Body of pancreas (tissue), 4 donors: ENCODE data around the gene CXCL11. TPM values are rescaled to one million over a fixed set of nuclear protein-coding genes. Genes with fewer than 3 reads are reported as not detected.
"Not testable (repeated sequence)": the region's sequence is repeated elsewhere in the genome, so short reads cannot be mapped to it uniquely, and the experiment has no call there.

ENCODE experiments used
- ATAC-seq: fragments of 150-250 bp; one replicate; pipeline ENCODE4 v1.9.1; 2016
- DNase-seq, 4 donors: peaks; one replicate each; pipeline ENCODE4 v3.0.0-alpha.2; 2019
- H3K27ac ChIP-seq, 4 donors: fragments of 200-600 bp; sonication (generic); 1 replicate in 3 of 4; 2 replicates in 1 of 4; pipeline versions ENCODE4 v1.5.1 to v1.6.1; 2016 to 2019; ENCODE audit warnings: mild to moderate bottlenecking in 1 of 4, mixed read lengths in 1 of 4, moderate library complexity in 1 of 4
- H3K27me3 ChIP-seq, 2 donors: fragments of 200-600 bp; sonication (generic); one replicate each; pipeline ENCODE4 v1.6.0; 2016; ENCODE audit warnings: mild to moderate bottlenecking in 1 of 2
- H3K36me3 ChIP-seq, 2 donors: fragments of 200-600 bp; sonication (generic); replicated peaks in 1 of 2; 2 replicates each; pipeline ENCODE4 v1.5.1; 2016; ENCODE audit warnings: low read depth in 2 of 2; ENCODE audit not compliant: insufficient read depth in 1 of 2
- H3K4me1 ChIP-seq: fragments of 200-600 bp; sonication (generic); one replicate; pipeline ENCODE4 v1.6.0; 2016
- H3K4me3 ChIP-seq, 2 donors: fragments of 200-600 bp; sonication (generic); 1 replicate in 1 of 2; 2 replicates in 1 of 2; pipeline ENCODE4 v1.5.1; 2016 to 2019
- H3K9me3 ChIP-seq, 3 donors: fragments of 200-600 bp; sonication (generic); 1 replicate in 2 of 3; 2 replicates in 1 of 3; pipeline ENCODE4 v1.5.1; 2016
- CTCF ChIP-seq, 7 experiments: fragments of 450-650 bp in 4 of 7; fragments of 200-600 bp in 3 of 7; sonication (generic) in 3 of 7; IDR thresholded peaks; one replicate each; pipeline ENCODE4 v1.5.1; 2016 to 2019; ENCODE audit warnings: antibody characterized with exemption in 7 of 7
- POLR2A ChIP-seq, 3 donors: fragments of 450-650 bp; IDR thresholded peaks; one replicate each; pipeline ENCODE4 v1.6.1; 2016; ENCODE audit warnings: antibody characterized with exemption in 3 of 3, mild to moderate bottlenecking in 2 of 3
- WGBS, 2 donors: methylation state at CpG; one replicate each; pipeline ENCODE4 v1.1.5; 2017; 5-methylcytosine and 5-hydroxymethylcytosine counted together
- intact Hi-C: fragments of 100-400 bp; cut with DNase I; formaldehyde crosslinking; loops from one replicate; pipeline ENCODE4 v1.15.1; 2023
- total RNA-seq, 2 donors: library from RNA; depleted of rRNA; stranded (reverse); fragments of >200 nt; gene quantifications; one replicate each; pipeline ENCODE4 v1.1.0, GENCODE V29; 2016

CXCL11 gene
- total RNA-seq, 2 donors from 2014 or later: 0.52 TPM; not detected in 1

DNA sequence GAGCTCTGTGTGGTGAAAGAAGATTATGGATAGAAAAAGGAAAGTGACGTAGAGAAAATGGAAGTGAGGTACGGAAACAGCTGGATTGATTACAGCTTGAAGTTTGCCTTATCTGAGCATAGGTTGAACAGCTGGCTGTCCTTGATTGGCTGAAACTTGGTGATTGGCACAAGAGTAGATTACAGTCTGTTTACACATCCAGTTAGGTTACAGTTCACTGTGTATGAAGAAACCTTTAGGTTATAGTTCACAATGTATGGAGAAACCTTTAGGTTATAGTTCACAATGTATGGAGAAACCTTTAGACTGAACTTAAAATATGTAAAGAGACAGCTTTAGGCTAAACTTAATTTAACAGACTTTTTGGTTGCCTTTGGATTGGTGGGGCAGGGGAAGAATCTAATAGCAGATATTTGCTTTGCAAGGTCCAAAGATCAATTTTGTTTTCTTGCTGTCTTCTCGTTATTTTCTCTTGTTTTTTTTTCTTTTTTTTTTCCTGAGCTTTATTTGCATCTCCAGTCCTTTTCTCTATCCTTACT, 23.1 kb upstream of the CXCL11 start:
- H3K27me3 ChIP-seq: no peaks in the 10 kb centered on the region
- no peak overlapping the region for H3K4me3 ChIP-seq
- peak overlapping the region in 1 of 4 donors; percentile 35 for H3K27ac ChIP-seq
- H3K9me3 ChIP-seq: no peaks in the 10 kb centered on the region
- no peak for TF ChIP-seq CTCF (IDR thresholded peaks at IDR 0.05)
- TF ChIP-seq POLR2A (IDR thresholded peaks at IDR 0.05): no peak
- peaks cover 28% of the 10 kb centered on the region for H3K4me1 ChIP-seq
- ATAC-seq: no peak
- no peaks in the 10 kb centered on the region for H3K36me3 ChIP-seq
- intact Hi-C loops: no loop called here
- DNase-seq: peak in 2 of 4 donors; percentile 64
- 28 to 40% methylated on average over 3 of the region's 3 CpGs for WGBS, 2 donors

DNA sequence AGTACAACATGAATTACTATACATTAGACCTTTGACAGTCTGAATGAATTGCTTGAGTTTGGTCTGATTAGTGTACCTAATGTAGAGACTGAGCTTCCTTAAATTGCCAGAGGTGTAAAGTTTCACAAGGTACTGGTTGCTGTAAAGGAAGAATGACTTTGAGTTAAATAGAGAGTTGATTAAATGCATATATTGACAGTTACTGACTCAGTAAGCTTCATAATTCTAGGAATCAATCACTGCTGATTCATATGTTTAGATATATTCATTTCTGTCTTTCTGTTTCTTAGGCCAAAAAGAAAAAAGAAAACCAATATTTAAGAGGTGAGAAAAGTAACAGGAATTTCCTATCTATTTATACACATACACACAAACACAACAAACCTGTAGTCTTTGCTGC, 22.4 kb upstream of the CXCL11 start:
- Histone ChIP-seq H3K36me3 (no peaks in the 10 kb centered on the region), H3K4me3 (no peak overlapping the region), H3K9me3 (no peaks in the 10 kb centered on the region), H3K27me3 (no peaks in the 10 kb centered on the region), H3K27ac (peak overlapping the region in 1 of 4 donors; percentile 3), H3K4me1 (peaks cover 28% of the 10 kb centered on the region)
- intact Hi-C loops: no loop called here
- TF ChIP-seq POLR2A (IDR thresholded peaks at IDR 0.05): no peak
- TF ChIP-seq CTCF (IDR thresholded peaks at IDR 0.05): no peak
- DNase-seq: no peak
- ATAC-seq: no peak

- intact Hi-C loops: no loop called here
- WGBS, 2 donors: 88 to 96% methylated on average over 2 of the region's 2 CpGs
- ATAC-seq: no peak
- no peak for TF ChIP-seq POLR2A (IDR thresholded peaks at IDR 0.05)
- no peak for TF ChIP-seq CTCF (IDR thresholded peaks at IDR 0.05)
- H3K4me3 ChIP-seq: no peak overlapping the region
- no peak for DNase-seq
- H3K9me3 ChIP-seq: no peaks in the 10 kb centered on the region
- peak overlapping the region in 3 of 4 donors; percentile 24 to 69 (median 62) for H3K27ac ChIP-seq
- no peaks in the 10 kb centered on the region for H3K27me3 ChIP-seq
- peaks cover 20% of the 10 kb centered on the region for H3K4me1 ChIP-seq
- H3K36me3 ChIP-seq: no peaks in the 10 kb centered on the region
Observed at GRCh38 chr4:76055421-76055820, 19.6 kb upstream of the CXCL11 start.

DNA sequence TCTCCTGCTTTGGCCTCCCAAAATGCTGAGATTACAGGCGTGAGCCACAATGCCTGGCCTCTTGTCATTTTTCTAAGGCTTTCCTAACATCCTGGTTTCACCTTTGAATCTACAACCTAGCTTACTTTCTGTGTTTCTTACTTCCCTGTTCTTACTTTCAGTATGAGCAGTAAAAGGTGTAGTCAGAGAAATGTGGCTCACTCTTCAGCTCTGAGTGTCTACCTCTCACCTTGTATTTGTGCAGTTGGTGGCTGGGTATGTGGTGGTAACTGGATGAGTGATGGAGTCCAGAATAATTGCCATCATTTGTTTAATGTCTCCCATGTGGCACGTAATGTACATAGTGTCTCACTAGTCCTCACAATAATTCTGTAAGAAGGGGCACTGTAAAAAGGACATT, 19.1 kb upstream of the CXCL11 start:
- no peak overlapping the region for H3K4me3 ChIP-seq
- peaks cover 16% of the 10 kb centered on the region for H3K4me1 ChIP-seq
- intact Hi-C loops: no loop called here
- no peaks in the 10 kb centered on the region for H3K9me3 ChIP-seq
- ATAC-seq (peak; percentile 38), DNase-seq (no peak)
- no peaks in the 10 kb centered on the region for H3K36me3 ChIP-seq
- H3K27me3 ChIP-seq: no peaks in the 10 kb centered on the region
- WGBS, 2 donors: 61 to 83% methylated on average over 2 of the region's 2 CpGs
- peak overlapping the region in 3 of 4 donors; percentile 24 to 69 (median 62) for H3K27ac ChIP-seq
- TF ChIP-seq CTCF (IDR thresholded peaks at IDR 0.05) (no peak), POLR2A (IDR thresholded peaks at IDR 0.05) (no peak)

- H3K9me3 ChIP-seq: no peaks in the 10 kb centered on the region
- H3K27me3 ChIP-seq: no peaks in the 10 kb centered on the region
- peak overlapping the region in 2 of 4 donors; percentile 31 to 37 for H3K27ac ChIP-seq
- H3K36me3 ChIP-seq: no peaks in the 10 kb centered on the region
- intact Hi-C loops: no loop called here
- DNase-seq (peak in 1 of 4 donors; percentile 12), ATAC-seq (peak; percentile 86)
- no peak for TF ChIP-seq POLR2A (IDR thresholded peaks at IDR 0.05)
- TF ChIP-seq CTCF (IDR thresholded peaks at IDR 0.05): no peak
- WGBS, 2 donors: 21 to 35% methylated on average over 4 of the region's 4 CpGs
- H3K4me3 ChIP-seq: no peak overlapping the region
- peaks cover 4% of the 10 kb centered on the region for H3K4me1 ChIP-seq
Observed at GRCh38 chr4:76053730-76054129, 17.9 kb upstream of the CXCL11 start.

DNA sequence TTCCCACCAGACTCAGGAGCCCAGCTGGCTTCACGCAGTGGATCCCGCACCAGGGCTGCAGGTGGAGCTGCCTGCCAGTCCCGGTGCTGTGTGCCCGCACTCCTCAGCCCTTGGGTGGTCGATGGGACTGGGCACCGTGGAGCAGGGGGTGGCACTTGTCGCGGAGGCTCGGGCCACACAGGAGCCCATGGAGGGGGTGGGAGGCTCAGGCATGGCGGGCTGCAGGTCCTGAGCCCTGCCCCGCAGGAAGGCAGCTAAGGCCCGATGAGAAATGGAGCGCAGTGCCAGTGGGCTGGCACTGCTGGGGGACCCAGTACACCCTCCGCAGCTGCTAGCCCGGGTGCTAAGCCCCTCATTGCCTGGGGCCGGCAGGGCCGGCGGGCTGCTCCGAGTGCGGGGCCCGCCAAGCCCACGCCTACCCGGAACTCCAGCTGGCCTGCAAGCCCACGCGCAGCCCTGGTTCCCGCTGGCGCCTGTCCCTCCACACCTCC, 14.7 kb upstream of the CXCL11 start:
- H3K27ac ChIP-seq, H3K9me3 ChIP-seq, intact Hi-C loops, H3K4me3 ChIP-seq, DNase-seq, H3K4me1 ChIP-seq, H3K27me3 ChIP-seq, H3K36me3 ChIP-seq, ATAC-seq: not testable (repeated sequence)
- WGBS, 2 donors: 76 to 90% methylated on average over 4 to 14 of the region's 27 CpGs

GRCh38 chr4:76049860-76050416, 14.1 kb upstream of the CXCL11 start:
- H3K27me3 ChIP-seq, H3K4me1 ChIP-seq, H3K36me3 ChIP-seq, intact Hi-C loops, H3K4me3 ChIP-seq, ATAC-seq, DNase-seq, H3K9me3 ChIP-seq, H3K27ac ChIP-seq: not testable (repeated sequence)
- WGBS, 2 donors: 81 to 85% methylated on average over 12 to 17 of the region's 17 CpGs
